HG03521 (cell line): ENCODE data around the gene SMYD2.

Experiments used
- ATAC-seq: cut with Tn5 transposase; IDR thresholded peaks from one replicate; pipeline ENCODE4 v1.9.1; 2021; ENCODE audit warnings: mild to moderate bottlenecking, moderate library complexity; ENCODE audit not compliant: unreplicated experiment

The SMYD2 gene

GRCh38 chr1:214354440-214355148, 73.6 kb downstream of the SMYD2 start:
- ATAC-seq: no peak

- no peak for ATAC-seq
Measured at GRCh38 chr1:214360116-214360515, 79.2 kb downstream of the SMYD2 start.

GRCh38 chr1:214360525-214361164, 79.7 kb downstream of the SMYD2 start:
- no peak for ATAC-seq

GRCh38 chr1:214361636-214362035, 80.7 kb downstream of the SMYD2 start:
- ATAC-seq: no peak

- no peak for ATAC-seq
Measured at GRCh38 chr1:214362188-214362882, 81.4 kb downstream of the SMYD2 start.

GRCh38 chr1:214363386-214363785, 82.4 kb downstream of the SMYD2 start:
- ATAC-seq: no peak

- no peak for ATAC-seq
Measured at GRCh38 chr1:214364386-214364785, 83.4 kb downstream of the SMYD2 start.

GRCh38 chr1:214364786-214365295, 83.9 kb downstream of the SMYD2 start:
- no peak for ATAC-seq

GRCh38 chr1:214367841-214368240, 86.9 kb downstream of the SMYD2 start:
- no peak for ATAC-seq

- no peak for ATAC-seq
Measured at GRCh38 chr1:214369364-214369763, 88.4 kb downstream of the SMYD2 start.

- no peak for ATAC-seq
Measured at GRCh38 chr1:214370615-214371014, 89.7 kb downstream of the SMYD2 start.

GRCh38 chr1:214372092-214372491, 91.1 kb downstream of the SMYD2 start:
- ATAC-seq: no peak

- no peak for ATAC-seq
Measured at GRCh38 chr1:214377485-214377884, 96.5 kb downstream of the SMYD2 start.

- no peak for ATAC-seq
Measured at GRCh38 chr1:214377886-214378285, 96.9 kb downstream of the SMYD2 start.

- ATAC-seq: no peak
Measured at GRCh38 chr1:214378492-214378891, 97.5 kb downstream of the SMYD2 start.

GRCh38 chr1:214379236-214379970, 98.4 kb downstream of the SMYD2 start:
- ATAC-seq: no peak

GRCh38 chr1:214380396-214380795, 99.4 kb downstream of the SMYD2 start:
- no peak for ATAC-seq

GRCh38 chr1:214380986-214381695, 100.2 kb downstream of the SMYD2 start:
- no peak for ATAC-seq

- ATAC-seq: no peak
Measured at GRCh38 chr1:214383381-214384372, 102.7 kb downstream of the SMYD2 start.
